GM23338 (cell line): Measurements from ENCODE around the gene KRT79.

Experiments
- STAT1 ChIP-seq: IDR thresholded peaks from one replicate; pipeline ENCODE4 v1.6.1; 2016; ENCODE audit warnings: antibody characterized with exemption; ENCODE audit not compliant: unreplicated experiment
- TF ChIP-seq, protein P1 (sequence below): IDR thresholded peaks from 2 replicates; pipeline ENCODE4 v1.6.1; 2016; ENCODE audit warnings: antibody characterized with exemption

DNA sequence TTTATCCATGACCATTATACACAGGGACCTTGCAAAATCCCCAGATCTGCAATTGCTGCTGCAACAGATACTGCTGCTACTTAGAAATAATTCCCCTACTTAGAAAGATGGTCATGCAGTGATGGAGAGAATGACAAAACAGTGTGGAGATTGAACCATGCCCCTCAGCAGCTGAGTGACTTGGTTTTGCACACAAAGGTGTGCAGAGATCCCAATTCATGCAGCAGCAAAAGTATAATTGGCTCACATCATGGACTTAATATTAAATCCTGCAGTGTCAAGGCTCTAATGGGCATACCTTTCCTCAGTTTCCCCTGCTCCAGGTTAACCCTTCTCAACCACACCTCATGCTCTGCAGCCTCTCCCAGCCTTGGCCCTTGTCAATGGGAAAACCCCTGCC, 17.7 kb upstream of the KRT79 start:
- TF ChIP-seq, protein P1, sequence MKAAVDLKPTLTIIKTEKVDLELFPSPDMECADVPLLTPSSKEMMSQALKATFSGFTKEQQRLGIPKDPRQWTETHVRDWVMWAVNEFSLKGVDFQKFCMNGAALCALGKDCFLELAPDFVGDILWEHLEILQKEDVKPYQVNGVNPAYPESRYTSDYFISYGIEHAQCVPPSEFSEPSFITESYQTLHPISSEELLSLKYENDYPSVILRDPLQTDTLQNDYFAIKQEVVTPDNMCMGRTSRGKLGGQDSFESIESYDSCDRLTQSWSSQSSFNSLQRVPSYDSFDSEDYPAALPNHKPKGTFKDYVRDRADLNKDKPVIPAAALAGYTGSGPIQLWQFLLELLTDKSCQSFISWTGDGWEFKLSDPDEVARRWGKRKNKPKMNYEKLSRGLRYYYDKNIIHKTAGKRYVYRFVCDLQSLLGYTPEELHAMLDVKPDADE, result no peak
- no peak for TF ChIP-seq STAT1
